SK-N-SH (cell line): ENCODE measurements around the gene PXMP2.

ENCODE experiments used
- CTCF ChIP-seq: fragments of 200-600 bp; sonication (generic); IDR thresholded peaks from 2 replicates; pipeline ENCODE4 v1.6.1; 2017; ENCODE audit warnings: antibody characterized with exemption, mild to moderate bottlenecking, moderate library complexity
- EP300 ChIP-seq, 2 experiments: IDR thresholded peaks; 2 replicates each; pipeline versions ENCODE4 v1.4.0 to v1.6.1; 2012; ENCODE audit warnings: borderline replicate concordance in 1 of 2, low read depth in 1 of 2, low read length in 1 of 2
- RFX5 ChIP-seq: IDR thresholded peaks from 2 replicates; pipeline ENCODE4 v1.6.1; 2012; ENCODE audit warnings: mild to moderate bottlenecking, improper control_type of control experiment, low read length

GRCh38 chr12:132719141-132719953, 32.0 kb downstream of the PXMP2 start:
- TF ChIP-seq RFX5 (no peak), CTCF (no peak), EP300 (IDR thresholded peaks at IDR 0.05; ENCODE audit: borderline replicate concordance in 1 of 2, low read depth in 1 of 2, low read length in 1 of 2) (no peak)
